Measurements from ENCODE around the gene POLA1.
"Not testable (repeated sequence)": the region's sequence is repeated elsewhere in the genome, so short reads cannot be mapped to it uniquely, and the experiment has no call there.

POLA1 gene

DNA sequence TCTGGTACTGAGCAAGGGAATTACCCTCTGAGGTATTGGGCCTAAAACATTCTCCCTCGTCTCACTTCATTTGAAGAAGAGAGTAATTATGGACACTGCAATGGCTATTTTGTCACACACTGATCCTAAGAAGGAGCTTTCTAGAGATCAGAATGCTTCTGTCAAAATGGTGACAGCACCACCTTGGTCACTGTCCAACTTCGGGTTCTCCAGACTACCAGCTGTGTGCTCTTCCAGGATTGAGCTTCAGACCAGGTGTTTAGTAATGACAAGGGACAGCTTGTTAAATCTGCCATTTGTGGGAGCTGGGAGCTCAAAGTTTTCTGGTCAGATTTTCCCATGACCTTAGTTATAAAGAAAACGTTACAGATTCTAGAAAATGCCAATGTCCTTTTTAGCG lies 105.4 kb downstream of the POLA1 start:
- DNase-seq, result no peak

DNA sequence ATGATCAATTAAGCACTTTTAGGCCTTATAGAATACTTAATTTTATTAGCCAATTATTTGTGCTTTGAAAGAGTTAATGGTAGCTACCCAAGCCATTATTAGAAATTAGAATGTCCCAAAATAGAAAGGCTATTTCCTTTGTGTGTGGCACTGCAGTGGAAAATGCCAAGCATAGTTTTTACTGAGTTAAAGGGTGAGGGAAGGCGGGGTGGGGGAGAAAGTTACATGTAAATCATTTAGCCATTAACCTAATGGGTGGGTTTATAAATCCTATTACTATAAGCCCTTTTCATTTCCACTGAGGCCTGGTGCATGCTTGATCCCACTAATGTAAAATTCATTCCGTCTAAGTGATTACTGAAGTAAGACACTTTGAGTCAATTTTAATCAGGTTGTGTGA lies 105.8 kb downstream of the POLA1 start:
- no peak for DNase-seq

DNA sequence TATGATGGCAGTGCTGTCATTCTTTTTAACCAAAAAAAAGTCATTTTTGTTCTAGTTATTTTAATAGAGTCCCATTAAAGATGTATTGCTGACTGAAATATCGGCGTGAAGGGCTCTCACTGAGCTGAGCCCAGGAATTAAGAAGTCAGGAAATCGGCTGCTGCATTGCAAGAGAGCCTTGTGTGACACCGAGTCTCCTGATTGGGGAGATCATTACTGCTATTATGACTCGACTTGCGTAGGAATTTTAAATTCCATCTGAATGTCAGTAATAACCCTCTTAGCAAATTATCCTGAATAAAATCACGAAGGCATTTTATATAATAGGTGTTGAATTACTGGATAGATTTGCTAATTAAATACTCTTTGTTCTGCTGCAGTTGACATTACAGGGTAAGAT lies 111.5 kb downstream of the POLA1 start:
- no peak for DNase-seq

DNA sequence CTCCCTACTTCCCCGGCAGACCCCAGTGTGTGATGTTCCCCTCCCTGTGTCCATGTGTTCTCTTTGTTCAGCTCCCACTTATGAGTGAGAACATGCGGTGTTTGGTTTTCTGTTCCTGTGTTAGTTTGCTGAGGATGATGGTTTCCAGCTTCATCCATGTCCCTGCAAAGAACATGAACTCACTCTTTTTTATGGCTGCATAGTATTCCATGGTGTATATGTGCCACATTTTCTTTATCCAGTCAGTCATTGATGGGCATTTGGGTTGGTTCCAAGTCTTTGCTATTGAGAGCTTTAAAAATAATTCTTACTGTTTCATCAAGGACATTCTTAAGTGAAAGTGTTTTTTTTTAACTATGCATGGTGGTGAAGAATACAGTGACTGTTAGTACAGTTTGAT lies 126.1 kb downstream of the POLA1 start:
- not testable (repeated sequence) for DNase-seq

DNA sequence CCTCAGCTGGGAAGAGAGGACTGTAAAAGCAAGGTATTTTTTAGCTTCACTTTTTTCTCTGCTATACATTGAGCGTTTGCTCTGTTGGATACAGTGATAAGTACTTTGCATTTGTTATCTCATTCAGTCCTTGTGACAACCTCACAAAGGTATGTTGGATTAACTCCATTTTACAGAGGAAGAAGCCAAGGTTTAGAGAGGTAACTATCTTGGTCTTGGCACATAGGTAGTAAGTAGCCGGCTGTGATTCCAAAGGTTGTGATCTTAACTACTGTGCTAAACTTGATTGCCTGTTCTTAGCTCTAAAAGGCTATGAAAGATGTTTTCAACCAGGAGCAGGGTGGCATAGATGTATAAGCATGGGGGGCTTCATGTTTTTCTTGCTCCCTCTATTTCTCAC lies 134.4 kb downstream of the POLA1 start:
- no peak for DNase-seq

DNA sequence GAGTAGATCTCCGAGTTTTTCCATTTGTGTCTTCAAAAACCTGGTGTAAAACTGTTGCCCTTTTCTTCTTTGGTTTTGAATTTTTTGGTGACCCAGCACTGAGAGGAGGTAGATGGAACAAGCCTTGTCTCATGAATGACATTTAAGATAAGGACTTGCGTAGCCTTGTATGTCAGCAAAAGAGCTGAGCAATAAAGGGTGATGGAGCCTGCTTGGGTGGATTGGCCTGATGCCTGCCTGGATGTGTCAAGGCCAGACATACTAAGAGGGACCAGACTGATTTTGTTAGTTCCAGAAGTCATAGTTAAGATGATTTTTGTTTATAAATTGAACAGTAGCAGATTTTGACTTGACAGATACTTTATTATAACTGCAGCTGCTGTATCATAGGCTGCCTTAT lies 134.9 kb downstream of the POLA1 start:
- DNase-seq, result no peak

DNA sequence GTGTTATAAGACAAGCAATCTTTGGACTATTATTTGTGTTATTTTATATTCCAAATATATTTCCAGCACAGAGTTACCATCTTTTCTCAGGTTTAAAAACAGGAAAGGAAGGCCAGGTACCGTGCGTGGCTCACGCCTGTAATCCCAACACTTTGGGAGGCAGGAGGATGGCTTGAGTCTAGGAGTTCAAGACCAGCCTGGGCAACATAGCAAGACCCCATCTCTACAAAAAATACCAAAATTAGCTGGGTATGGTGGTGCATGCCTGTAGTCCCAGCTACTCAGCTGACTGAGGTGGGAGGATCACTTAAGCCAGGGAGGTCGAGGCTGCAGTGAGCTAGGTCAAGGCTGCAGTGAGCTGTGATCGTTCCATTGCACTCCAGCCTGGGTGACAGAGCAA lies 140.0 kb downstream of the POLA1 start:
- no peak for DNase-seq

DNA sequence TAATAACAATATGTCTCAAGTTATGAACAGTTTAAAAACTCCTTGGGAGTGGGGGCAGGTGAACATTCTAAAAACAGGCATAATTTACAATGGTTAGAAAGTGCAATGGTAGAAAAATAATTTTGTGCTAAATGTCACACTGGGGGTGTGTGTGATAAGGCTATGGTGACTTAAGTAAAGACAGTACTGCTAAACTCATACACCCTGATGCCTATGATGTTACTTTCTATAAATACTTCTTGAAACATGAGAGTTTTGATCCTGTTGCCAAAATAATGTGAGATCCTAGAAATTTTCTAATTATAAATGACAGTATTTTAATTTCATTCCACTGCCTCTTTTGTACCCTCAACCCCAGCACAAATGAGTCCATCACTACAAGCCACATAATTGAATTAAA lies 144.2 kb downstream of the POLA1 start:
- DNase-seq, result no peak

DNA sequence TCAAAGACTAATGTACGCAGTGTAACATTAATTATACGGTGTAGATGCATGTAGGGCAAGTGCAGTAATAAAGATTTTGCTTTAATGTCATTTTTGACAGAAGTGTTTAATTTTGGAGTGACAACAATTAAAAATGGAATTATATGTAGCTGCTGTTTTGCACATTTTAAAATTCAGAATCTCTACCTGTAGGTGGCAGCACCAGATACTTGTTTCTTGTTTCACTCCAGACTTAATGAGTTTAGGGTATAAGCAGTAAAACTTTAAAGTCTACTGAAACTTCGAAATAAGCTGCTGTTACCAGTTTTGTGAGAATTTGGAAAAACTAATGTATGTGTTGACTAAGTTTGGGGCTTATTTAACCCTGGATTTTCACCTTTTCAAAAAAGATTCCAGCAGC lies 144.9 kb downstream of the POLA1 start:
- peak; percentile 24 for DNase-seq

DNA sequence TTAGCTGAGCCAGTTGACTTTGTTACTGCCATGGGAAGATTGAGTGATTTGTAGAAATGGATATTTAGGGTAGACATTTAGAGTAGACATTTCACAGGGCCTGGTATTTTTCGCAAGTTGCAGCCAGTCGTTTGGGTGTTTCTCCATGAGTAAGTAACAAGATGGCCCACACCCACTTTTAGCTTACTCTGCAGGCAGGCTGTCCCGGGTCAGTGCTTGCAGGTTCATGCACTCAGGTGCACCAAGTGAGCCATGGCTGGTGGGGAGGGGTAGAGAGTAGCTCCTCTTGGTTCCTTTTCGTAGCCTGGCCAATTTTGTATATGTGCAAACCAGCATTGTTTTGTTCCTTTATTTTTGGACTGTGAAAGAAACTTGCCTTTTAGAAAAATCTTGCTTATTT lies 145.6 kb downstream of the POLA1 start:
- DNase-seq, result no peak

DNA sequence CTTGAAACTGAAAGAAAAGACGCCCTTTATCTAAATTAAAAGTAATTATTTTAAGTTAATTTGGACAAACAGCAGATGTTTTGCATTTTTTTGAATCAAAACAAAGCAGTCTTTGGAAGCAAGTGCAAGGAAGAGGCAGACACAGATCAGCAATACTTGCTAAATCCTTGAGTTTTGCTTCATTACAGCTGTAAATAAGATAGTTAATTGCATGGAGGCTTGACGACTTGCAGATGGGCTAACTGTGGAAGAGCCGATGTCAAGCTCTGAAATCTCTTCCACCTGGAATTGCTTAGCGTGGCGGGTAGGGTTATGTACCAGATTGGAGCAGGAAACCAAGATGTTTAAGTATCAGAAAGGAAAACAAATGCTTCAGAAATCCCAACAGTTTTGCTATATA lies 148.8 kb downstream of the POLA1 start:
- DNase-seq, result no peak

DNA sequence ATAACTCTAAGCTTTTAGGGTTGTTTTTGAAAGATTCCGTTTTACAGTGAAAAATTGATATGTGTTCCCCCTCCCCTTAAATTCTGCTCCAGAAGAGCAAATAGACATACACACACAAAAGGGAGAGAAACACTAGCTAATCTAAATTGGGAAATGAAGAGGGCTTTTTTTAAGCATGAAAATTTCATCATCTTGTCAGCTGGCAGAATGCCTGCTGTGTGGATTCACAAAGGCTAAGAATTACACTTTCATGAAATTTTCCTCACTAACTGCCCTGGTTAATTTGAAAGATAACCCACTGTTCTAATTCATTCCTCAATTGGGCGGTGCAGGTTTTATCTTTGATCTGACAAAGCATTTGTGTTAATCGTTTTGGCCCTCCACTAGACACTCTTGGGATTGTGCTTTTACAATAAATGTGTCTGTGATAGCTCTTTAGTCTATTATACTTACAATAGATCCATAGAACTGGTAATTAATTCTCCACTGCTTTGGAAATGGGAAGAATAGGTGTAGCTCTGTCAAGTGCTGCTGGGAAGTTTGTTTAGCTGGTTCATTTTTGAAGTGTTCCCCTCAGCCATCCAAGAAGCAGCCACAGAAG lies 152.9 kb downstream of the POLA1 start:
- DNase-seq, result peak; percentile 17

DNA sequence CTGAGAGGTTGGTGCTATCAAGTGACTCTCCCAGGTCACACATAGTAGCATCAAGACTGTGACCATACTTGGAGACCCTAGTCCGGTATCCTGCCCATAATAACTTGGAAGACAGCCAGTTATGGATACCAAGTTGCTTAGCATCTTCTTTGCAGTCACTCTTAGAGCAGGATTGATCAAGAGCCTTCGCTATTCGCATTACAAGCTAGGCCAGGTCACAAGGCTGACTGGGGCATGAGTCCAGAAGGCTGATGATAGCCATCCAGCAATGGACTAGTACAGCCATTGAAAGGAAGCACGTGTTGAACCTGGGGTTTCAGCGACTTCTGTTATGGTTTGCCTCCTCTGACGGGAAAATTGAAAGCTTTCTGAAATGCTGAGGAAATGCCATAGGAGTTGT lies 157.6 kb downstream of the POLA1 start:
- no peak for DNase-seq

DNA sequence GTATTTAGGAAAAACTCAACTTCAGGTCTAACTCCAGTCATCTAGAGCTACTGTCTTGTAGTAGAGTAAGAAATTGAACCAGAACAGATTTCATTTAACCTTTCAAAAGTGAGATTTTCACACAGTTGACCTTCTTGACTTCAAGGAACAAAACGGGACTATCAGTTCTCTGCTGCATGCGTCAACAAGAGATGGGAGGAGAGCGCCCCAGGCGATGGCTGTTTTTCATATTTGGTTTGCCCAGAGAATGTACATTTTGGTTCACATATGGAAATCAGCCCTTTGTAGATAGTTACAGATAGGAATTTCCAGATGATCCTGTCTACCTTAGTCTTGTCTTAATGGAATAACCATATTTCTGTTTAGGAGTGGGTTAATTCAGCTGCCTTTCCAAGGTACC lies 158.1 kb downstream of the POLA1 start:
- no peak for DNase-seq

DNA sequence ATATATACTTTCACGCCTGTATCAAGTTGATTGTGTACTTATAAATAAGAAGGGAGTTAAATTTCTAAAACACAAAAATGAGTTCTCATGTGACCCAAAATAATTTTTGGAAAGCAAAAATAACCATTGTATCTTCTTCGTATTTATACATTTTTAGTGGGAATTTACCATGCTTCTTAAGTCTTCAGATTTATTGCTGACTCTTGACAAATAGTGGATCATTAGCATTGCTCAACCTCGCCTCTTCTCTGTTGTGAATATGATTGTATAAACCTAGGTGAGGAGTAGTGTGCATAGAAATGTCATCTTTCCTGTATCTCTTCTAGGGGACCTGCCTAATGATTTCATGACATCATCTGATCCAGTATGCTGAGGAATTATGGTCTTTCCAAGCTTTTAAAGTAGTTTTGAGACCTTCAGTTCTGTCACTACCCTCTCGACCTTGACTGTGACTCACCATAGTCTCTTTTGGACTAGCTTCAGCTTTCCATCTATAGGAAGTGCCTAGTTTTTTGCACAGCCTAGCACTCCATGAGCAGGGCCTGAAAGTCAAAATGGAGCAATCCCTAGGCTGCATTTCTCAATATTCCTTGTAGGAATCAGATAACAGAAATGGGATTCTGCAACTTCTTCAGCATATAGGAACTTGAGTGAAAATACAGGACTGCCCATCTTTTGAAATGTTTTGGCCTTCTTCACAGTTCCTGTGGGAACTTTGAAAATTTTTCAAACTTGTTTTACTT lies 164.5 kb downstream of the POLA1 start:
- peak; percentile 3 for DNase-seq

DNA sequence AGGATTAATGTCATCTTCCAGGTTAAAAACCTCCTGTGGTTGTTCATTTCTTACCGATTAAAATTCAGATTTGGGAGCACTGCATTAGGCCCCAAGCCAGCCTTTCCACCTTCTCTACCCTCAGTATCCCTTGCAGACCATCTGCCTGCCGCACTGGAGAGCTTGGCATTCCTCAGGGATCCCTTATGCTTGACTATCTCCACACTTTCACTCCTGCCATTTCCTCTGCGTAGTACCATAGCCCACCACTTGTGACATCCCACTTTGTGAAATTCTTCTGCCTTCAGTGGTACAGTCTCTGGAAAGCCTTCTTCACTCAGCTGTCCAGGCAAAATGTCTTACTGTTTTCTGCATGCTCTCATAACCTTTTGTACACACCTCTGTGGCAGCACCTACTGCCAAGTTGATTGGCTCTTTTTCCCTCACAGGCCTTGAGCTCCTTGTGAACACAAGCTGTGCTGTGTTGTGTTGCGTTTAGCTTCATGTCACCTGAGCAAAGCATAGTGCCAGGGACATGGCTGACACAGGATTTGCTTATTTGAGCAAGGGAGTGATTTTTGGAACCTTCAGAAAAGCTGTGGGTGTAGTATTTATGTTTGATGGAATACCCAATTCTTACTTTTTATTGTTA lies 165.6 kb downstream of the POLA1 start:
- DNase-seq, result no peak

DNA sequence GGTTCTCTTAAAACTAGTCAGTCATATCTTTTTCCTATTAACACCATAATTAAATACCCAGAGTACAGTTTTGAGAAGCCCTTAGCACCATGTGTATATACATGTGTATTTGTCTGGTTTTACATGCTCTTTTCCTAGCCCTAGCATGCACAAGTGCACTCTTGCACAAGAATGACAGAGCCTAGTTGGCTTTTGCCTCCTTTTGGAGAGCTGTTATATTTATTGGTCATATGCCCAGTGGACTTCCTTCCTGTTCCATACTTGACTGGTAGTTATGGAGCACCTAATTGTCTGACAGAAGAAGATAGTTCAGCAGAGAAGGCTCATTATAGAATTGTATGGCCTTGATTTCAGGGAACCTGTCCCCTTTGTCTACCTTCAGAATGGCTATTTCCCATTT lies 166.4 kb downstream of the POLA1 start:
- DNase-seq, result no peak

DNA sequence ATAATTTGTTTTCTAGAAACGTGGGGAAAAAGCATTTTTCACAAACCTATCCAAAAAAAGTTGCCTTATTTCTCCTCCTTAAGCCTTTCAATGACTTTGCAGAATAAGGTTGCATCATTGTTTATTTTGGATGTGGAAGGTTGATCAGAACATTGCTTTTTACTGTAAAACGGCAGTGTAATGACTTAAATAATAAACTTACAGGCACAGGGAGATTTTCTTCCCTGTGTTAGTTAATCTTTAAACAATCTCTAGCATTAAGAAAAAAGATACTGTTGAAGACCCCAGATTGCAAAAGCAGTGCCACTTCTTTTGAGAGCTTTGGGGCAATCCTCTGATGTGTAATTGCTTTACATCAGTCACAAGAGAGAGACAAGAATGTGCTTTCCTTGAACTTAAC lies 168.6 kb downstream of the POLA1 start:
- no peak for DNase-seq

DNA sequence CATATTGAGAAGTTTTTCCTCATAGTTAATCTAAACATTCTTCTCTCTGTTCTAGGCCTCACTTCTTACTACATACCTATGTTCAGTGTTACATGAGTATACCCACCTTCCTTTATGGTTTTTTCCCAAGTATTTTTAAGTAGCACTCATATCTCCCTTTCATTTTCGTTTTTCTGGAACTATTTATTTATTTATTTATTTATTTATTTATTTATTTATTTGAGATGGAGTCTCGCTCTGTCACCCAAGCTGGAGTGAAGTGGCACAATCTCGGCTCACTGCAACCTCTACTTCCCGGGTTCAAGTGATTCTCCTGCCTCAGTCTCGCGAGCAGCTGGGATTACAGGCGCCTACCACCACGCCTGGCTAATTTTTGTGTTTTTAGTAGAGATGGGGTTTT lies 170.1 kb downstream of the POLA1 start:
- not testable (repeated sequence) for DNase-seq

DNA sequence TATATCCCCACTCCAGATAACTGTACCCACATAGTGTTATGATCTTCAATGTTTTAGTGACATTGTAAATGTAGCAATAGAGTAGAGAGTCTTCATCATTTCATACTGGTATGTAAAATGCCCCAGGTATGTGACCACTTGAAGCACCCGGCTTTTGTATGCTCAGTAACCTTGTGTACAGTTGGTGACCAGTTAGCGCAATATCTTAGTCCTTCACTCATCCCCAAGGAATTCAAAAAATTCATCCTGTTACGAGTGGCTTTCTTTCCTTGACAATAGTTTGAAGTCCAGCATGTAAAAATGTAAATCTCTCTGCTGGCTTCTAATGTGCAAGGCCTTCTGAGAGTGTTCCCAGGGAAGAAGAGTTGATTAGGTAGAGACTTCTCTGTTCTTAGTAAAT lies 176.4 kb downstream of the POLA1 start:
- DNase-seq, result peak; percentile 49

DNA sequence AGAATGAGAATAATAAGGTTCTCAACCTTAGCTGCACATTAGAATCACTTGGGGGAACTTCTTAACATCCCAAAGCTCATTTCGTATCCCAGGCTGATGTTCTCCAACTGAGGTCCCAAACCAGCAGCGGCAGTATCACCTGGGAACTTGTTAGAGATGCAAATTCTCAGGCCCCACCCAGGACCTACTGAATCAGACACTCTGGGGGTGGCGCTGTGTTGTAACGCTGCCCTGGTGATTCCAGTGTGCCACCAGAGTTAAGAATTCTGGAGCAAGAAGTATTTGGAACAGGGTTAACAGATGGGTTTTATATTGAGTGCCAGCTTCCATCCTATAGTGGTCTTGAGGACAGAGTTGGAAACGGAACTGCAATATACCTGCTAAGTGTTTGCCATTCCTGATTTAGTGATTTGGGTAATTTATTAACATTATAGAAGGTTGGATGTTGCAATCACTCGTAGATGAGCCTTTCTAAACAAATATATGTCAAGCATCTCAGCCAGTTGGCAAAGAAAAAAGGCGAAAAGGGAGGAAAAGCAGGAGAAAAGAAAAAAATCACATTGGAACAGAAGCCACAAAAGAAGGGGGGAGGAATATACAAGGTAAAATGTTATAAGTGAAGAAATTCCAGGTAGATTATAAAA lies 181.0 kb downstream of the POLA1 start:
- no peak for DNase-seq

DNA sequence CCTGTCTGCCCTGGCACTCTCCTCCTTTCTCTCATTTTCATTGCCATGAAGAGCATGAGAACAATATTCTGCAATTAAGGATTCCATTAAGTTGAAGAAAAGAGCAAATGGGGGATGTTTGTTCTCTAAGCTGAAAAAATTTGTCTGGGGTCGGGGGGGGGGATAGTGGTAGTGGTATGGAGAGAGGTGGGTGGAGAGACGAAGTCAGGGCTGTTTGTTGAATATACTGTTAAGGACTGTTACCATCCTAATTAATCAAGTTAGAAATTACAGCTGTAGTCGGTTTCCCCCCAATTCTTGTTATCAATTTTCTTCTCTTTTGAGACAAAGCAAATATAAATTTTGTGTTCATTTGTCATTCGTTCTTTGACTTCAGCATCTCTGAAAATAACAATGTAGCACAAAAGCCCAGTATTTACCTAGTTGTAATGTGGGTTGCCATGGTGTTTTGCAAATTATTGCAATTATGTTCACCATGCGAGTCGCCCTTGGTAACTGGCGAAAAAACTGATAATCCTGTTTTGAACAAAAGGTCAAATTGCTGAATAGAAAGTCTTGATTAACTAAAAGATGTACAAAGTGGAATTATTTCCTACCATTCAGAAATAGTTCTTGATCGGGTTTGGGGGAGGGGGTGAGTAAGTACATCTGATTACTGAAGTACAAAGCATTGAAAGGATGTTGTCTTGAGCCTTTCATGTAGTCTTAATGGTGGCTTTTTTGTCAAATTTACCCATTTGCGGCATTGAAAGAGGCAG lies 183.0 kb downstream of the POLA1 start:
- no peak for DNase-seq

DNA sequence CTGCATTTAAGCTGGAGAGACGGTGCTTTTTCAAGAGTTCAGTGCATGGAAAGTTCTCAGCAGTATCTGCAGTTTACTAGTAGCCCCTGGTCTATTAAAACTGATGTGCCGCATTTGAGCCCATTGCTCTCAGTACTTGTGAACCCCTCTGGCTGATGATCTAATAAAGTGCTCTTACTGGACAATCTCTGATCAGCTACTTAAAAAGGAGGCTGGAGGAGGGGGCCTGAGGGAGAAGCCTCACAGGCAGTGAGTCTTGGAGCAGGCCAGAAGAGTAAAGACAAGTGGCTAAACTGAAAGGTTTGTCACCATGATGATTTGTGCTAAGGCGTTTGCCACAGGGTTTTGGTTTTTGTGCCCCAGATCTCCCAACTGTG lies 183.6 kb downstream of the POLA1 start:
- no peak for DNase-seq
